ENCODE data around the gene IKZF1.

IKZF1 gene

DNA sequence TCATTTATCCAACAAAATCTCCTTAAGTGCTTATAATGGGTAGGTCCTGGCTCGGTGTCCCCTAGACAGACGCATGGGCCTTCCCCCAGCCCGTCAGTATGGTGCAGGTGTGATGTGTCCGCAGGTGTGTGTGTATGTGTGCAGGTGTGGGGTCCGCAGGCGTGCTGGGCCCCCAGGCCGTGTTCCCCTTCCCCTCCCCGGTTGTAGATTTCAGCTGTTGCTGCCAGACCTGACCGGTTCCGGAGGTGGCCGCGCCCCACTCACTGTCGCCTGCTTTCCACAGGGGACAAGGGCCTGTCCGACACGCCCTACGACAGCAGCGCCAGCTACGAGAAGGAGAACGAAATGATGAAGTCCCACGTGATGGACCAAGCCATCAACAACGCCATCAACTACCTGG is 95.1 kb downstream of the IKZF1 start:
- peaks cover 42% of the 10 kb centered on the region for H3F3A ChIP-seq (ENCODE audit: control insufficient read depth, insufficient read depth)
- TF ChIP-seq, protein P1, sequence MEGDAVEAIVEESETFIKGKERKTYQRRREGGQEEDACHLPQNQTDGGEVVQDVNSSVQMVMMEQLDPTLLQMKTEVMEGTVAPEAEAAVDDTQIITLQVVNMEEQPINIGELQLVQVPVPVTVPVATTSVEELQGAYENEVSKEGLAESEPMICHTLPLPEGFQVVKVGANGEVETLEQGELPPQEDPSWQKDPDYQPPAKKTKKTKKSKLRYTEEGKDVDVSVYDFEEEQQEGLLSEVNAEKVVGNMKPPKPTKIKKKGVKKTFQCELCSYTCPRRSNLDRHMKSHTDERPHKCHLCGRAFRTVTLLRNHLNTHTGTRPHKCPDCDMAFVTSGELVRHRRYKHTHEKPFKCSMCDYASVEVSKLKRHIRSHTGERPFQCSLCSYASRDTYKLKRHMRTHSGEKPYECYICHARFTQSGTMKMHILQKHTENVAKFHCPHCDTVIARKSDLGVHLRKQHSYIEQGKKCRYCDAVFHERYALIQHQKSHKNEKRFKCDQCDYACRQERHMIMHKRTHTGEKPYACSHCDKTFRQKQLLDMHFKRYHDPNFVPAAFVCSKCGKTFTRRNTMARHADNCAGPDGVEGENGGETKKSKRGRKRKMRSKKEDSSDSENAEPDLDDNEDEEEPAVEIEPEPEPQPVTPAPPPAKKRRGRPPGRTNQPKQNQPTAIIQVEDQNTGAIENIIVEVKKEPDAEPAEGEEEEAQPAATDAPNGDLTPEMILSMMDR (IDR thresholded peaks at IDR 0.05; ENCODE audit: low read depth, low read length, poor library complexity, severe bottlenecking): no peak
- TF ChIP-seq EZH2phosphoT487 (IDR thresholded peaks at IDR 0.05; ENCODE audit: borderline replicate concordance, low read length): no peak

DNA sequence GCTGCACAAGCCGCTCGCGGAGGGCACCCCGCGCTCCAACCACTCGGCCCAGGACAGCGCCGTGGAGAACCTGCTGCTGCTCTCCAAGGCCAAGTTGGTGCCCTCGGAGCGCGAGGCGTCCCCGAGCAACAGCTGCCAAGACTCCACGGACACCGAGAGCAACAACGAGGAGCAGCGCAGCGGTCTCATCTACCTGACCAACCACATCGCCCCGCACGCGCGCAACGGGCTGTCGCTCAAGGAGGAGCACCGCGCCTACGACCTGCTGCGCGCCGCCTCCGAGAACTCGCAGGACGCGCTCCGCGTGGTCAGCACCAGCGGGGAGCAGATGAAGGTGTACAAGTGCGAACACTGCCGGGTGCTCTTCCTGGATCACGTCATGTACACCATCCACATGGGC is 95.6 kb downstream of the IKZF1 start:
- H4K20me1 ChIP-seq (ENCODE audit: control insufficient read depth, insufficient read depth, low read depth, low read length): peaks cover 19% of the 10 kb centered on the region; the same call in 1 of the 2 replicates
- H3K9me3 ChIP-seq (ENCODE audit: control insufficient read depth, insufficient read depth, low read length): no peaks in the 10 kb centered on the region
- no peak overlapping the region for H3K27ac ChIP-seq (ENCODE audit: low read depth, low read length)
- H3K27me3 ChIP-seq (ENCODE audit: control insufficient read depth, low read length): no peaks in the 10 kb centered on the region
- H3F3A ChIP-seq (ENCODE audit: control insufficient read depth, insufficient read depth): peaks cover 44% of the 10 kb centered on the region
- H3K79me2 ChIP-seq (ENCODE audit: control insufficient read depth, low read length): peaks cover 16% of the 10 kb centered on the region
- no peak overlapping the region for H3K4me2 ChIP-seq (ENCODE audit: low read length)
- H3K9me2 ChIP-seq (replicated peaks; ENCODE audit: control insufficient read depth, low read length): no peaks in the 10 kb centered on the region
- peaks cover 94% of the 10 kb centered on the region for H3K36me3 ChIP-seq (ENCODE audit: control insufficient read depth, low read length)
- TF ChIP-seq EZH2phosphoT487 (IDR thresholded peaks at IDR 0.05; ENCODE audit: borderline replicate concordance, low read length): no peak
- TF ChIP-seq, protein P1 (IDR thresholded peaks at IDR 0.05; ENCODE audit: low read depth, low read length, poor library complexity, severe bottlenecking): no peak
- peaks cover 38% of the 10 kb centered on the region for H3K4me1 ChIP-seq (ENCODE audit: control insufficient read depth, low read length)
- no peak overlapping the region for H3K4me3 ChIP-seq (ENCODE audit: low read length)

More for the DNA sequence above, 95.1 kb downstream of the IKZF1 start:
- Histone ChIP-seq H3K4me3 (ENCODE audit: low read length) (no peak overlapping the region), H3K79me2 (ENCODE audit: control insufficient read depth, low read length) (peaks cover 17% of the 10 kb centered on the region), H3K27ac (ENCODE audit: low read depth, low read length) (no peak overlapping the region), H3K4me1 (ENCODE audit: control insufficient read depth, low read length) (peaks cover 38% of the 10 kb centered on the region), H3K4me2 (ENCODE audit: low read length) (no peak overlapping the region), H4K20me1 (ENCODE audit: control insufficient read depth, insufficient read depth, low read depth, low read length) (peaks cover 19% of the 10 kb centered on the region; the same call in 1 of the 2 replicates), H3K9me3 (ENCODE audit: control insufficient read depth, insufficient read depth, low read length) (no peaks in the 10 kb centered on the region), H3K36me3 (ENCODE audit: control insufficient read depth, low read length) (peaks cover 96% of the 10 kb centered on the region), H3K9me2 (replicated peaks; ENCODE audit: control insufficient read depth, low read length) (no peaks in the 10 kb centered on the region), H3K27me3 (ENCODE audit: control insufficient read depth, low read length) (no peaks in the 10 kb centered on the region)

DNA sequence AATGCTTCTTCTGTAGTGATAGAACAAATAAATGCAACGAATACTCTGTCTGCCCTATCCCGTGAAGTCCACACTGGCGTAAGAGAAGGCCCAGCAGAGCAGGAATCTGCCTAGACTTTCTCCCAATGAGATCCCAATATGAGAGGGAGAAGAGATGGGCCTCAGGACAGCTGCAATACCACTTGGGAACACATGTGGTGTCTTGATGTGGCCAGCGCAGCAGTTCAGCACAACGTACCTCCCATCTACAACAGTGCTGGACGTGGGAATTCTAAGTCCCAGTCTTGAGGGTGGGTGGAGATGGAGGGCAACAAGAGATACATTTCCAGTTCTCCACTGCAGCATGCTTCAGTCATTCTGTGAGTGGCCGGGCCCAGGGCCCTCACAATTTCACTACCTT is 99.9 kb downstream of the IKZF1 start:
- Histone ChIP-seq H3K4me2 (ENCODE audit: low read length) (no peak overlapping the region), H3F3A (ENCODE audit: control insufficient read depth, insufficient read depth) (peaks cover 51% of the 10 kb centered on the region), H4K20me1 (ENCODE audit: control insufficient read depth, insufficient read depth, low read depth, low read length) (0 out of 2 replicates have a peak, but pooled peaks cover 14% of the 10 kb centered on the region), H3K4me1 (ENCODE audit: control insufficient read depth, low read length) (peaks cover 51% of the 10 kb centered on the region), H3K36me3 (ENCODE audit: control insufficient read depth, low read length) (peaks cover 55% of the 10 kb centered on the region), H3K4me3 (ENCODE audit: low read length) (no peak overlapping the region), H3K27ac (ENCODE audit: low read depth, low read length) (no peak overlapping the region), H3K9me2 (replicated peaks; ENCODE audit: control insufficient read depth, low read length) (no peaks in the 10 kb centered on the region), H3K79me2 (ENCODE audit: control insufficient read depth, low read length) (no peaks in the 10 kb centered on the region), H3K27me3 (ENCODE audit: control insufficient read depth, low read length) (no peaks in the 10 kb centered on the region), H3K9me3 (ENCODE audit: control insufficient read depth, insufficient read depth, low read length) (no peaks in the 10 kb centered on the region)
- TF ChIP-seq, protein P1 (IDR thresholded peaks at IDR 0.05; ENCODE audit: low read depth, low read length, poor library complexity, severe bottlenecking): peak; percentile 40
- no peak for TF ChIP-seq EZH2phosphoT487 (IDR thresholded peaks at IDR 0.05; ENCODE audit: borderline replicate concordance, low read length)
